Vagina (tissue), 2 donors: ENCODE measurements around the gene NDUFS7. TPM values are rescaled to one million over a fixed set of nuclear protein-coding genes. Genes with fewer than 3 reads are reported as not detected.

ENCODE experiments used
- DNase-seq, 2 donors: peaks; one replicate each; pipeline ENCODE4 v3.0.0-alpha.2; 2017; ENCODE audit errors: extremely low spot score in 2 of 2
- H3K27ac ChIP-seq: fragments of 200-600 bp; sonication (generic); one replicate; pipeline ENCODE4 v1.5.1; 2019
- H3K27me3 ChIP-seq: fragments of 200-600 bp; sonication (generic); one replicate; pipeline ENCODE4 v1.5.1; 2019
- H3K36me3 ChIP-seq, 2 donors: fragments of 200-600 bp; sonication (generic); one replicate each; pipeline ENCODE4 v1.5.1; 2017 to 2019
- H3K4me1 ChIP-seq: fragments of 200-600 bp; sonication (generic); one replicate; pipeline ENCODE4 v1.5.1; 2019
- H3K4me3 ChIP-seq, 2 donors: fragments of 200-600 bp; sonication (generic); 1 replicate in 1 of 2; 2 replicates in 1 of 2; pipeline ENCODE4 v1.5.1; 2016 to 2019
- H3K9me3 ChIP-seq: fragments of 200-600 bp; sonication (generic); one replicate; pipeline ENCODE4 v1.5.1; 2019
- POLR2A ChIP-seq, 2 donors: fragments of 450-650 bp; IDR thresholded peaks; one replicate each; pipeline ENCODE4 v1.6.1; 2017; ENCODE audit warnings: antibody characterized with exemption in 2 of 2, mild to moderate bottlenecking in 2 of 2, moderate library complexity in 2 of 2
- POLR2AphosphoS5 ChIP-seq, 2 donors: sonication (generic); formaldehyde crosslinking; IDR thresholded peaks; one replicate each; pipeline ENCODE4 v1.9.0; 2017; ENCODE audit warnings: antibody characterized with exemption in 2 of 2, mild to moderate bottlenecking in 2 of 2, low read depth in 1 of 2; ENCODE audit not compliant: insufficient read depth in 1 of 2
- intact Hi-C: fragments of 100-400 bp; cut with DNase I; formaldehyde crosslinking; loops from one replicate; pipeline ENCODE4 v1.15.1; 2023
- total RNA-seq: library from RNA; depleted of rRNA; stranded (reverse); fragments of >200 nt; gene quantifications from one replicate; pipeline ENCODE4 v1.2.3, GENCODE V29; 2016
- TF ChIP-seq, protein P1 (sequence below), 3 experiments: fragments of 450-650 bp in 2 of 3; fragments of 200-600 bp in 1 of 3; sonication (generic) in 1 of 3; IDR thresholded peaks; one replicate each; pipeline ENCODE4 v1.5.1; 2017 to 2019; ENCODE audit warnings: antibody characterized with exemption in 3 of 3, mild to moderate bottlenecking in 2 of 3, moderate library complexity in 2 of 3

Gene NDUFS7
- total RNA-seq, 1 donor from 2014 or later = 141 TPM

DNA sequence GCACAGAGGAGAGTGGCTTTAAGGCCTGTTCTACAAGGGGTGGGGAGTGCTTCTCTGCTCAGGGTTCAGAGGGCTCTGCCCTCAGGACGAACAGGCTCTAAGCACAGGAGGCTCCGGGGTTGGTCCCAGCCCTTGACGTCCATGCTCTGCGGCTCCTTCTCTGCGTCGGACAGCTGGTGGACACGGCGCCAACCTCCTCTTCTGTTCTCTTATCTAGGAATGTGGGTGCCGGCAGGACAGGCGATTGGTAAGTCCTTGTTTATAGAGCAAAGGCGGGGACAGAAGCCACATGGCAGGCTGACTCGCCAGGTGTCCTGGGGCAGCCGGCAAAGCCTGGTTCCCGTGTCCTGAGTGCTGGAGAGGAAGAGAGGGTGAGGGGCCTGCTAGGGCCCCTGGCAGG lies 46.0 kb downstream of the NDUFS7 start:
- Histone ChIP-seq H3K27ac (no peak overlapping the region), H3K9me3 (no peaks in the 10 kb centered on the region), H3K36me3 (peaks cover 0 to 78% of the 10 kb centered on the region in 2 donors), H3K4me1 (peaks cover 7% of the 10 kb centered on the region), H3K4me3 (no peak overlapping the region), H3K27me3 (no peaks in the 10 kb centered on the region)
- intact Hi-C loops = no loop called here
- TF ChIP-seq, protein P1, sequence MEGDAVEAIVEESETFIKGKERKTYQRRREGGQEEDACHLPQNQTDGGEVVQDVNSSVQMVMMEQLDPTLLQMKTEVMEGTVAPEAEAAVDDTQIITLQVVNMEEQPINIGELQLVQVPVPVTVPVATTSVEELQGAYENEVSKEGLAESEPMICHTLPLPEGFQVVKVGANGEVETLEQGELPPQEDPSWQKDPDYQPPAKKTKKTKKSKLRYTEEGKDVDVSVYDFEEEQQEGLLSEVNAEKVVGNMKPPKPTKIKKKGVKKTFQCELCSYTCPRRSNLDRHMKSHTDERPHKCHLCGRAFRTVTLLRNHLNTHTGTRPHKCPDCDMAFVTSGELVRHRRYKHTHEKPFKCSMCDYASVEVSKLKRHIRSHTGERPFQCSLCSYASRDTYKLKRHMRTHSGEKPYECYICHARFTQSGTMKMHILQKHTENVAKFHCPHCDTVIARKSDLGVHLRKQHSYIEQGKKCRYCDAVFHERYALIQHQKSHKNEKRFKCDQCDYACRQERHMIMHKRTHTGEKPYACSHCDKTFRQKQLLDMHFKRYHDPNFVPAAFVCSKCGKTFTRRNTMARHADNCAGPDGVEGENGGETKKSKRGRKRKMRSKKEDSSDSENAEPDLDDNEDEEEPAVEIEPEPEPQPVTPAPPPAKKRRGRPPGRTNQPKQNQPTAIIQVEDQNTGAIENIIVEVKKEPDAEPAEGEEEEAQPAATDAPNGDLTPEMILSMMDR (IDR thresholded peaks at IDR 0.05) = no peak
- no peak for TF ChIP-seq POLR2AphosphoS5 (IDR thresholded peaks at IDR 0.05; ENCODE audit: insufficient read depth in 1 of 2, low read depth in 1 of 2)
- TF ChIP-seq POLR2A (IDR thresholded peaks at IDR 0.05) = no peak
- DNase-seq = no peak

DNA sequence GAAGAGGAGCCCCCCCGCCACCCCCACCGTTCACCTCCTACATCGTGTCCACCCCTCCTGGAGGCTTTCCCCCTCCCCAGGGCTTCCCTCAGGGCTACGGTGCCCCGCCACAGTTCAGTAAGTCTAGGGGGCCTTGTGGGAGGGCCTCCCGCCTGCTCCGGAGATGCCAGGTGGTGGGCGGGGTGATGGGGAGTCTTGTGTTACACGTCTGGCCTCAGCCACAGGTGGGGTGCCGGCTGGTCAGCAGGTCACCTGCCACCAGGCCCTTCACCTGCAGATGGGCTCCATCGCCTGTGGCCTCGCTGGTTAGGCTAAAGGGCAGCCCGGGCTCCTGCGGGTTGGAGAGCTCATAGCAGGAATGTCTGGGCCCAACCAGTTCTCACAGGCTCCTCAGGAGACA lies 46.5 kb downstream of the NDUFS7 start:
- Histone ChIP-seq H3K36me3 (peaks cover 0 to 82% of the 10 kb centered on the region in 2 donors), H3K27ac (no peak overlapping the region), H3K4me3 (no peak overlapping the region), H3K9me3 (no peaks in the 10 kb centered on the region), H3K4me1 (peaks cover 5% of the 10 kb centered on the region), H3K27me3 (no peaks in the 10 kb centered on the region)
- no peak for DNase-seq
- TF ChIP-seq POLR2A (IDR thresholded peaks at IDR 0.05) (no peak), POLR2AphosphoS5 (IDR thresholded peaks at IDR 0.05; ENCODE audit: insufficient read depth in 1 of 2, low read depth in 1 of 2) (no peak)
- TF ChIP-seq, protein P1 (IDR thresholded peaks at IDR 0.05) = no peak
- intact Hi-C loops = no loop called here

DNA sequence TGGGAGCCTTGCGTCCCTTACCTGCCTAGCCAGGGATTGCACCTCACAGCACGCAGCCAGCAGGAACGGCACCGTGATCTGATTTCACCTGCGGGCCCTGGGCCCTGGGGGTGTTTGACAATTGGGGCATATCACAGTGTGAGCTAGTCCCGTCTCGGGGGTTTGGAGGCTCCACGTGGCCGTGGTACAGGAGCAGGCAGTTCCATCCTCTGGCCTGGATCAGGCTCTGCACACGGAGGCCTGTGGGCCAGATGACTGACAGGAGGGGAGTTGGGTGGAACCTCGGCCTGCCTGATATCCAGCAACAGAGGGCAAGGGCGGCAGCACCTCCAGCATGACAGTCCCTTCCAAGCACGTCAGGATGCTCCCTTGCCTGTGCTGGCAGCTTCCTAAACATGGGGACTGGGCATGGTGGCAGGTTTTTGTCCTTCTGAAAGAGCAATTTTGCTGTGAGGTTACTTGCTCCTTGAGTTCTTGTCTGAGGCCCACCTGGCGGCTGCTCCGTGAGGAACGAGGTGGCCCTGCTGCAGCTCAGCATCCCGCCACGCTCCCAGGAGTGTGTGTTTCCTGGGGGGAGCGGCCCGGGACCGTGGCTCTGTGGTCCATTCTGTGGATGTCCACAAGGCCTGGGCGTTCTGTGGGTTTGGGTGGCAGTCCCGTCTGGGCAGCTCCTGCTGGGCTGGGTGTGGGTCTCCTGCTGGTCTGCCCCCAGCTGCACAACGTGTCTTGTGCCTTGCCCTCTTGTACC lies 48.2 kb downstream of the NDUFS7 start:
- TF ChIP-seq POLR2AphosphoS5 (IDR thresholded peaks at IDR 0.05; ENCODE audit: insufficient read depth in 1 of 2, low read depth in 1 of 2) (no peak), POLR2A (IDR thresholded peaks at IDR 0.05) (no peak)
- TF ChIP-seq, protein P1 (IDR thresholded peaks at IDR 0.05) = no peak
- peaks cover 0 to 71% of the 10 kb centered on the region in 2 donors for H3K36me3 ChIP-seq
- intact Hi-C loops = no loop called here
- no peaks in the 10 kb centered on the region for H3K27me3 ChIP-seq
- H3K4me1 ChIP-seq = no peaks in the 10 kb centered on the region
- no peak overlapping the region for H3K4me3 ChIP-seq
- no peak for DNase-seq
- no peak overlapping the region for H3K27ac ChIP-seq
- no peaks in the 10 kb centered on the region for H3K9me3 ChIP-seq

DNA sequence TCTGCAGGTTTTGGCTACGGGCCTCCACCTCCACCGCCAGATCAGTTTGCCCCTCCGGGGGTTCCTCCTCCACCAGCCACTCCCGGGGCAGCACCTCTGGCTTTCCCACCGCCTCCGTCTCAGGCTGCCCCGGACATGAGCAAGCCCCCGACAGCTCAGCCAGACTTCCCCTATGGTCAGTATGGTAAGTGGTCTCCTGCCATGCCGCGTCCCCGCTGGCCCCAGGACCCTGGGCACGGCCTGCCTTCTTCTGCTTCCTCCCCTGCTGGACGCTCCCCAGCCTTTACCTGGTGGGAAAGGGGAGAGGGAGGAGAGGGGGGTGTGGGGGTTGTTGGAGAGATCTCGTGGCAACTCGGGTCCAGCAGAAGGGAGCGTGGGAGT lies 48.8 kb downstream of the NDUFS7 start:
- TF ChIP-seq POLR2A (IDR thresholded peaks at IDR 0.05) (no peak), POLR2AphosphoS5 (IDR thresholded peaks at IDR 0.05; ENCODE audit: insufficient read depth in 1 of 2, low read depth in 1 of 2) (no peak)
- TF ChIP-seq, protein P1 (IDR thresholded peaks at IDR 0.05) = no peak
- Histone ChIP-seq H3K4me3 (no peak overlapping the region), H3K27me3 (no peaks in the 10 kb centered on the region), H3K9me3 (no peaks in the 10 kb centered on the region), H3K4me1 (peaks cover under 1% of the 10 kb centered on the region), H3K27ac (no peak overlapping the region), H3K36me3 (peaks cover 0 to 66% of the 10 kb centered on the region in 2 donors)
- intact Hi-C loops = no loop called here
- DNase-seq = no peak
